ENCODE results near the gene ALDH8A1. TPM values are rescaled to one million over a fixed set of nuclear protein-coding genes. Genes with fewer than 3 reads are reported as not detected.

ALDH8A1 gene
- total RNA-seq, 1 donor from 2014 or later: 0.86 TPM

- no peak for ATAC-seq
- Histone ChIP-seq H3K4me3 (no peak overlapping the region), H3K27ac (no peak overlapping the region), H3K4me1 (no peaks in the 10 kb centered on the region), H3K36me3 (no peaks in the 10 kb centered on the region), H3K27me3 (ENCODE audit: low read depth) (no peaks in the 10 kb centered on the region), H3K9me3 (no peaks in the 10 kb centered on the region)
- no peak for TF ChIP-seq CTCF (IDR thresholded peaks at IDR 0.05)
- DNase-seq: no peak
- intact Hi-C loops (cut with DNase I): no loop called here
Observed at GRCh38 chr6:134951494-134952263, 1.8 kb upstream of the ALDH8A1 start.

- DNase-seq (no peak), ATAC-seq (no peak)
- Histone ChIP-seq H3K9me3 (no peaks in the 10 kb centered on the region), H3K27ac (no peak overlapping the region), H3K27me3 (ENCODE audit: low read depth) (no peaks in the 10 kb centered on the region), H3K4me1 (no peaks in the 10 kb centered on the region), H3K36me3 (no peaks in the 10 kb centered on the region), H3K4me3 (no peak overlapping the region)
- TF ChIP-seq CTCF (IDR thresholded peaks at IDR 0.05): no peak
- intact Hi-C loops (cut with DNase I): no loop called here
Observed at GRCh38 chr6:134950482-134950881, 581 bp upstream of the ALDH8A1 start.

GRCh38 chr6:134948691-134949090, 1.2 kb downstream of the ALDH8A1 start:
- no peak for ATAC-seq
- H3K36me3 ChIP-seq: no peaks in the 10 kb centered on the region
- intact Hi-C loops (cut with DNase I): no loop called here
- no peak overlapping the region for H3K27ac ChIP-seq
- H3K9me3 ChIP-seq: no peaks in the 10 kb centered on the region
- no peak for DNase-seq
- H3K4me1 ChIP-seq: no peaks in the 10 kb centered on the region
- no peaks in the 10 kb centered on the region for H3K27me3 ChIP-seq (ENCODE audit: low read depth)
- no peak for TF ChIP-seq CTCF (IDR thresholded peaks at IDR 0.05)
- H3K4me3 ChIP-seq: no peak overlapping the region

- Histone ChIP-seq H3K36me3 (no peaks in the 10 kb centered on the region), H3K27me3 (ENCODE audit: low read depth) (no peaks in the 10 kb centered on the region), H3K4me1 (no peaks in the 10 kb centered on the region), H3K9me3 (no peaks in the 10 kb centered on the region), H3K4me3 (no peak overlapping the region), H3K27ac (no peak overlapping the region)
- ATAC-seq (no peak), DNase-seq (no peak)
- TF ChIP-seq CTCF (IDR thresholded peaks at IDR 0.05): no peak
- intact Hi-C loops (cut with DNase I): no loop called here
Observed at GRCh38 chr6:134948142-134948541, 1.8 kb downstream of the ALDH8A1 start.

GRCh38 chr6:134945045-134945444, 4.9 kb downstream of the ALDH8A1 start:
- no peaks in the 10 kb centered on the region for H3K36me3 ChIP-seq
- intact Hi-C loops (cut with DNase I): no loop called here

More at GRCh38 chr6:134945045-134945444, 4.9 kb downstream of the ALDH8A1 start:
- Histone ChIP-seq H3K27me3 (ENCODE audit: low read depth) (no peaks in the 10 kb centered on the region), H3K4me3 (no peak overlapping the region), H3K4me1 (no peaks in the 10 kb centered on the region), H3K9me3 (no peaks in the 10 kb centered on the region), H3K27ac (no peak overlapping the region)
- no peak for TF ChIP-seq CTCF (IDR thresholded peaks at IDR 0.05)
- no peak for DNase-seq
- no peak for ATAC-seq
